Measurements from ENCODE around the gene MYBPC1. TPM values are rescaled to one million over a fixed set of nuclear protein-coding genes. Genes with fewer than 3 reads are reported as not detected.

Gene MYBPC1
- total RNA-seq, 1 experiment from 2014 or later = not detected

DNA sequence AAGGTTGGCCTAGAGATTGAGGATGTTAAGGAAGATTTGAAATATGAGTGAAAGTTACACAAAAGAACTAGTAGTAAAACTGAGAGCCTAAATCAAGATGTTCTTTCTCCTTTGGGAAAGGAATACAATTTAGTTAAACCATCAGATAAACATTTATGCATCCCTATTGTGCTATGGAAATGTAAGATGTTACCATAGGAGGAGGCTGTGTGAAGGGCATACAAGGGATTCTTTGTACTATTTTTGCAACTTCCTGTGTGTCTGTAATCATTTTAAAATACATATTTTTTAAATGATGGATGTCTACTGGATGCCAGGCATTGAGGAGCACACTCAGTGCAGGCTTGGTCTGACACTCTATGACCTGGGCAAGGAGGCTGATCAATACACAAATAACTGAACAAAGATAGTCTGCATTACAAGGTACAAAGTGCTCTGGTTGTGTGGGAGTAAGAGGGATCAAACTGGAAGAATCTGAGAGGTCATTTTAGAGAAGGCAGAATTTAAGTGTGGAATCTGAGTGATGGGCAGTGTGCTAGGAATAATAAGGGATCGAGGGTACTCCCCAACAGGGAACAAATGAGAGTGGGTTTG is 96.8 kb downstream of the MYBPC1 start:
- Histone ChIP-seq H3K79me1 (ENCODE audit: insufficient read depth, low read depth, low read length, poor library complexity, severe bottlenecking) (no peaks in the 10 kb centered on the region), H3K4me2 (ENCODE audit: insufficient read depth, insufficient read length, low read length) (no peak overlapping the region), H3T11ph (ENCODE audit: low read length) (no peak overlapping the region), H3K4me1 (ENCODE audit: insufficient read depth, low read length) (peaks cover 1% of the 10 kb centered on the region; the same call in 1 of the 2 replicates), H2AK5ac (ENCODE audit: insufficient read length, low read length) (no peak overlapping the region), H2BK20ac (ENCODE audit: low read depth, low read length, poor library complexity, severe bottlenecking) (no peak overlapping the region), H3K27me3 (ENCODE audit: insufficient read depth, low read length) (peaks cover 6% of the 10 kb centered on the region; the same call in 1 of the 2 replicates), H3K23ac (ENCODE audit: insufficient read length, low read depth, low read length) (no peak overlapping the region), H2BK120ac (ENCODE audit: low read depth, low read length, poor library complexity, severe bottlenecking) (no peak overlapping the region), H4K91ac (ENCODE audit: insufficient read length, low read depth, low read length) (no peak overlapping the region), H4K8ac (replicated peaks; ENCODE audit: insufficient read length, low read depth, low read length) (no peak overlapping the region), H3K79me2 (ENCODE audit: insufficient read depth, low read length) (no peaks in the 10 kb centered on the region), H2BK12ac (ENCODE audit: insufficient read length, low read depth, low read length) (no peak overlapping the region), H4K20me1 (ENCODE audit: control insufficient read depth, insufficient read depth, insufficient read length) (no peaks in the 10 kb centered on the region), H3K27ac (ENCODE audit: insufficient read length, low read depth, low read length) (no peak overlapping the region), H4K5ac (ENCODE audit: insufficient read length, low read depth, low read length) (no peak overlapping the region), H3K9me3 (ENCODE audit: control insufficient read depth, low read depth, low read length) (no peaks in the 10 kb centered on the region), H3K4ac (ENCODE audit: low read depth, low read length) (no peak overlapping the region), H2BK5ac (ENCODE audit: insufficient read length, low read length) (no peak overlapping the region), H3K56ac (ENCODE audit: insufficient read length, low read depth, low read length) (no peak overlapping the region), H3K18ac (ENCODE audit: insufficient read length, low read depth, low read length) (no peak overlapping the region), H3K23me2 (ENCODE audit: insufficient read length, low read depth, low read length, poor library complexity, severe bottlenecking) (peaks cover under 1% of the 10 kb centered on the region), H3K14ac (ENCODE audit: insufficient read depth, low read length) (no peak overlapping the region), H2AFZ (ENCODE audit: low read length) (no peak overlapping the region), H2BK15ac (ENCODE audit: low read depth, low read length) (no peak overlapping the region), H3K9ac (ENCODE audit: extremely low read depth, insufficient read length, low read length) (no peak overlapping the region)
- H3K4me1 Mint-ChIP-seq = peaks cover 3% of the 10 kb centered on the region in 2 experiments
- DNase-seq = no peak
- H3K36me3 Mint-ChIP-seq (ENCODE audit: insufficient read depth in 1 of 3, low read depth in 3 of 3) = no peaks in the 10 kb centered on the region
- no CpG with 5 or more reads among the region's 1 CpG for WGBS (ENCODE audit: extremely low coverage, insufficient read length, low lambda C conversion rate)
- H3K4me3 Mint-ChIP-seq = no peak overlapping the region
- peaks cover 18% of the 10 kb centered on the region for H3K27me3 Mint-ChIP-seq (ENCODE audit: low read depth)
- TF ChIP-seq, protein P1, sequence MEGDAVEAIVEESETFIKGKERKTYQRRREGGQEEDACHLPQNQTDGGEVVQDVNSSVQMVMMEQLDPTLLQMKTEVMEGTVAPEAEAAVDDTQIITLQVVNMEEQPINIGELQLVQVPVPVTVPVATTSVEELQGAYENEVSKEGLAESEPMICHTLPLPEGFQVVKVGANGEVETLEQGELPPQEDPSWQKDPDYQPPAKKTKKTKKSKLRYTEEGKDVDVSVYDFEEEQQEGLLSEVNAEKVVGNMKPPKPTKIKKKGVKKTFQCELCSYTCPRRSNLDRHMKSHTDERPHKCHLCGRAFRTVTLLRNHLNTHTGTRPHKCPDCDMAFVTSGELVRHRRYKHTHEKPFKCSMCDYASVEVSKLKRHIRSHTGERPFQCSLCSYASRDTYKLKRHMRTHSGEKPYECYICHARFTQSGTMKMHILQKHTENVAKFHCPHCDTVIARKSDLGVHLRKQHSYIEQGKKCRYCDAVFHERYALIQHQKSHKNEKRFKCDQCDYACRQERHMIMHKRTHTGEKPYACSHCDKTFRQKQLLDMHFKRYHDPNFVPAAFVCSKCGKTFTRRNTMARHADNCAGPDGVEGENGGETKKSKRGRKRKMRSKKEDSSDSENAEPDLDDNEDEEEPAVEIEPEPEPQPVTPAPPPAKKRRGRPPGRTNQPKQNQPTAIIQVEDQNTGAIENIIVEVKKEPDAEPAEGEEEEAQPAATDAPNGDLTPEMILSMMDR (conservative IDR thresholded peaks at IDR 0.05) = no peak
- H3K9me3 Mint-ChIP-seq = no peaks in the 10 kb centered on the region
- H3K27ac Mint-ChIP-seq = no peak overlapping the region
